ENCODE data around the gene GBF1. TPM values are rescaled to one million over a fixed set of nuclear protein-coding genes. Genes with fewer than 3 reads are reported as not detected.
A peak's percentile ranks its signal among the peaks of the same experiment; 100 is the strongest.

GBF1 gene
- total RNA-seq, 1 donor from 2014 or later, result 40.3 TPM

DNA sequence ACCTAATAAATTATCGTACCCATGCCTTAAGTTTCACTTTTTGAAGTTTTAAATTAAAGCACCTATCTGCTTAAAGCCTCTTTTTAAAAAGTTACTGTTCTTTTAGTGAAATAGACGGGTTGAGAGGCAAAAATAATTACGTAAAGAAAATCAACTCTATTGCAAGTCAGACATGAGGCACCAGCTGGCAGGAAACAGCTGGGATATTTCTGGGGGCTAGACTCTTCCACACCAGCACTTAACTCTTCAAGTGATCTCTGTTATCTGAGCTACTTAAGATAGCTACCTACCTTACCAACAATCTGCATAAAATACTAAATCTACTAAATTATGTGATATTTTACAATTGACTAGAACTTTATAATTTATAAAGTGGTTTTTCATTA lies 35.8 kb downstream of the GBF1 start:
- Histone ChIP-seq H3K36me3 (peaks cover 18% of the 10 kb centered on the region), H3K9me3 (no peaks in the 10 kb centered on the region), H3K27me3 (ENCODE audit: low read depth) (no peaks in the 10 kb centered on the region), H3K27ac (peak overlapping the region; percentile 39), H3K4me3 (peak overlapping the region; percentile 20), H3K4me1 (peaks cover 38% of the 10 kb centered on the region)
- ATAC-seq (no peak), DNase-seq (no peak)
- intact Hi-C loops (cut with DNase I), result no loop called here
- TF ChIP-seq, protein P1, sequence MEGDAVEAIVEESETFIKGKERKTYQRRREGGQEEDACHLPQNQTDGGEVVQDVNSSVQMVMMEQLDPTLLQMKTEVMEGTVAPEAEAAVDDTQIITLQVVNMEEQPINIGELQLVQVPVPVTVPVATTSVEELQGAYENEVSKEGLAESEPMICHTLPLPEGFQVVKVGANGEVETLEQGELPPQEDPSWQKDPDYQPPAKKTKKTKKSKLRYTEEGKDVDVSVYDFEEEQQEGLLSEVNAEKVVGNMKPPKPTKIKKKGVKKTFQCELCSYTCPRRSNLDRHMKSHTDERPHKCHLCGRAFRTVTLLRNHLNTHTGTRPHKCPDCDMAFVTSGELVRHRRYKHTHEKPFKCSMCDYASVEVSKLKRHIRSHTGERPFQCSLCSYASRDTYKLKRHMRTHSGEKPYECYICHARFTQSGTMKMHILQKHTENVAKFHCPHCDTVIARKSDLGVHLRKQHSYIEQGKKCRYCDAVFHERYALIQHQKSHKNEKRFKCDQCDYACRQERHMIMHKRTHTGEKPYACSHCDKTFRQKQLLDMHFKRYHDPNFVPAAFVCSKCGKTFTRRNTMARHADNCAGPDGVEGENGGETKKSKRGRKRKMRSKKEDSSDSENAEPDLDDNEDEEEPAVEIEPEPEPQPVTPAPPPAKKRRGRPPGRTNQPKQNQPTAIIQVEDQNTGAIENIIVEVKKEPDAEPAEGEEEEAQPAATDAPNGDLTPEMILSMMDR (IDR thresholded peaks at IDR 0.05), result no peak

DNA sequence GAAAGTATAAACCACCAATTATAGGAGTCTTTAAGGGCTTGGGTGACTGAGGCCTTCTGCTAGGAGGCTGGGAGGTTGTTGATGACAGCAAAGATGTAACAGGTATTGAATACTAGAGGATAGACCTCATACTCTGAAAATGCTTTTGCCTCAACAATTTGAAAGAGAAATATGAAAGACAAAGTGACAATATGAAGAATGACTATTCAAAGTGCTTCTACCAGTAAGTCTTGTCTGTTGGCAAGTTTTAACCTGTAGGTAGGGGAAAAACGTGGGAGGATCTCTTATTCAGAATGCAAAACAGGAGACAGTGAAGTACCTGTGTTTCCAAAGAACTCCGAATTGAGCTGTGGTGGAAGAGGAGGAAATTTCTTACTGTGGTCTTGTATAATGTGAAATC lies 38.2 kb downstream of the GBF1 start:
- ATAC-seq (no peak), DNase-seq (no peak)
- Histone ChIP-seq H3K36me3 (peaks cover 10% of the 10 kb centered on the region), H3K27me3 (ENCODE audit: low read depth) (no peaks in the 10 kb centered on the region), H3K9me3 (no peaks in the 10 kb centered on the region), H3K27ac (no peak overlapping the region), H3K4me1 (peaks cover 38% of the 10 kb centered on the region), H3K4me3 (no peak overlapping the region)
- intact Hi-C loops (cut with DNase I), result no loop called here
- TF ChIP-seq, protein P1 (IDR thresholded peaks at IDR 0.05), result no peak

DNA sequence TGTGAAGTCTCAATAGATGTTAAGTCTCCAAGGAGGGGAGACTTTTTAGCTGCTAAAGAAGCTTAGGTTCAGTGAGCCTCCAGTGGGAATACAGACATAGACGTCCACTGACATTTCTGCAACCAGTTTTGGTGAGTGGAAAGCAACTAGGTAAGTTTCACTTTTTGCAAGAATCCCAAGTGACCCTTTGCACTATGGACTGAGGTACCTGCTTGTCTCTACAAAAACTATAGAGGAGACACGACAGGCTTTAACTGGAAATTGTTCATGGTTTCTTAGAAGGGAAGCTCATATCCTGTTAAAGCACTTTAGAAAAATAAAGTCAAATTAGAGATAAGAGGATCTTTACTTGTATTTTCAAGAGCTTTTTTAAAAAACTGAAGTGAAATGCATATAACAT lies 38.6 kb downstream of the GBF1 start:
- H3K4me3 ChIP-seq, result no peak overlapping the region
- H3K9me3 ChIP-seq, result no peaks in the 10 kb centered on the region
- H3K36me3 ChIP-seq, result peaks cover 10% of the 10 kb centered on the region
- DNase-seq (no peak), ATAC-seq (no peak)
- H3K27ac ChIP-seq, result no peak overlapping the region
- intact Hi-C loops (cut with DNase I), result no loop called here
- no peaks in the 10 kb centered on the region for H3K27me3 ChIP-seq (ENCODE audit: low read depth)
- TF ChIP-seq, protein P1 (IDR thresholded peaks at IDR 0.05), result no peak
- H3K4me1 ChIP-seq, result peaks cover 38% of the 10 kb centered on the region

DNA sequence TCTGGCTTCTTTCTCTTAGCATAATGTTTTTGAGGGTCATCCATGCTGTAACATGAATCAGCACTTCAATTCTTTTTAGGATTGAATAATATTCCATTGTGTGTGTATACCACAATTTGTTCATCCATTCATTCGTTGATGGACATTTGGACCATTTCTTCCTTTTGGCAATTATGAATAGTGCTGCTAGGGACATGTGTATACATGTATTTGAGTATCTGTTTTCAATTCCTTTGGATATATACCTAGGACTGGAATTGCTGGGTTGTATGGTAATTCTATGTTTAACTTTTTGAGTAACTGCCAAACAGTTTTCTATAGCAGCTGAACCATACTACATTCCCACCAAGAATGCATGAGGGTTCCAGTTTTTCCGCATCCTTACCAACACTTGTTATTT lies 39.2 kb downstream of the GBF1 start:
- no peaks in the 10 kb centered on the region for H3K9me3 ChIP-seq
- H3K4me3 ChIP-seq, result no peak overlapping the region
- H3K27me3 ChIP-seq (ENCODE audit: low read depth), result no peaks in the 10 kb centered on the region
- H3K27ac ChIP-seq, result no peak overlapping the region
- no peak for DNase-seq
- TF ChIP-seq, protein P1 (IDR thresholded peaks at IDR 0.05), result no peak
- intact Hi-C loops (cut with DNase I), result no loop called here
- no peak for ATAC-seq
- H3K36me3 ChIP-seq, result peaks cover 10% of the 10 kb centered on the region
- H3K4me1 ChIP-seq, result peaks cover 34% of the 10 kb centered on the region

DNA sequence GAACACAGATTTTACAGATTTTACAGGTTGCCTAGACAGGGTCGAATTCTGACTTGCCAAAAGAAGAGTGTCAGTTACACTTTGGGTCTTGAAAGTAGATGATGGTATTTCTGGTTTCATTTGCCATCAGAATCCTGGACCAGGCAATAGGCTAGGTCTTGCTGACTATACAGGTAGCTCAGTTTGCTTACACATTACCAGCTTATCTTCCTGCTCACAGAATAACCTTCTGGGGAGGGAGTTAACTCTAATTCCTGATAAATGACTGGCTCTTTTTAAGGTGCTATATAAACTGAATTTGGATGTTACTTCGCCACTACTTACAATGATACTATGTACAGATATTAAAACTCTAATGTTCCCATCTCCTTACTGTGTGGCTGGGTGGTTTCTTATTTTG lies 39.8 kb downstream of the GBF1 start:
- Histone ChIP-seq H3K9me3 (no peaks in the 10 kb centered on the region), H3K4me1 (peaks cover 28% of the 10 kb centered on the region), H3K4me3 (no peak overlapping the region), H3K27ac (no peak overlapping the region), H3K36me3 (peaks cover 10% of the 10 kb centered on the region), H3K27me3 (ENCODE audit: low read depth) (no peaks in the 10 kb centered on the region)
- intact Hi-C loops (cut with DNase I), result no loop called here
- no peak for DNase-seq
- TF ChIP-seq, protein P1 (IDR thresholded peaks at IDR 0.05), result no peak
- no peak for ATAC-seq

DNA sequence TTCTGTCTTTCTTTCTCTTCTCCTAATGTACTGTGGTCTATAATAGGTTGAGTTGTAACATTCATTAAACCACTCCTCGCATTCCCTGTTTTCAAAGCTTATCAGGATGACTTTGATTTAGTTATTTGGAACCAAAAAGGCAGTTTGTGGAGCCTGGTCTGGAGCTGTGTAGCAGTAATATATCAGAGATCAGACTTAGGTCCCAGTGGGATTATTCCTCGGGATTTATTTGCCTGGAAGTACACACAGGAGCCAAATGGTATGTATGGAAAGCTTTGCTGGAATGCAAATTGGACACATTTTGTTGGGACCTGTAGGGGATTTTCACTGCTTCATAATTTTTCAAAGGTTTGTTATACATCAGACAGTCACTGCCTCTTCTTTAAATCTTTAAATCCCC lies 40.9 kb downstream of the GBF1 start:
- Histone ChIP-seq H3K4me3 (no peak overlapping the region), H3K27ac (no peak overlapping the region), H3K27me3 (ENCODE audit: low read depth) (no peaks in the 10 kb centered on the region), H3K4me1 (peaks cover 18% of the 10 kb centered on the region), H3K9me3 (no peaks in the 10 kb centered on the region), H3K36me3 (peaks cover 10% of the 10 kb centered on the region)
- intact Hi-C loops (cut with DNase I), result no loop called here
- ATAC-seq (no peak), DNase-seq (no peak)
- TF ChIP-seq, protein P1 (IDR thresholded peaks at IDR 0.05), result no peak
